BLaER1 treated with 17β-estradiol and CSF1 and Interleukin-3, amounts not matched to agents 10 nM and 100 nM (cell line): ENCODE data around the gene IFNA5.

Experiments used
- H3K27ac ChIP-seq, 11 experiments: shearing (Covaris generic); formaldehyde crosslinking; 2 replicates each; pipeline ENCODE4 v1.8.1; 2022
- H3K27me3 ChIP-seq, 11 experiments: shearing (Covaris generic); formaldehyde crosslinking; 2 replicates each; pipeline ENCODE4 v1.8.1; 2022
- H3K36me3 ChIP-seq, 11 experiments: shearing (Covaris generic); formaldehyde crosslinking; 2 replicates each; pipeline ENCODE4 v1.8.1; 2022
- H3K4me1 ChIP-seq, 10 experiments: shearing (Covaris generic); formaldehyde crosslinking; 2 replicates each; pipeline ENCODE4 v1.8.1; 2022
- H3K4me2 ChIP-seq, 11 experiments: shearing (Covaris generic); formaldehyde crosslinking; 2 replicates each; pipeline ENCODE4 v1.8.1; 2022
- H3K4me3 ChIP-seq, 10 experiments: shearing (Covaris generic); formaldehyde crosslinking; 2 replicates each; pipeline ENCODE4 v1.8.1; 2022
- H3K9ac ChIP-seq, 11 experiments: shearing (Covaris generic); formaldehyde crosslinking; 2 replicates each; pipeline ENCODE4 v1.8.1; 2022
- H3K9me3 ChIP-seq, 11 experiments: shearing (Covaris generic); formaldehyde crosslinking; replicated peaks in 1 of 11; 2 replicates each; pipeline ENCODE4 v1.8.1; 2022
- H4K20me1 ChIP-seq, 11 experiments: shearing (Covaris generic); formaldehyde crosslinking; 2 replicates each; pipeline ENCODE4 v1.8.1; 2022
- Cebpa-rat ChIP-seq, 11 experiments: shearing (Covaris generic); IDR thresholded peaks; 2 replicates each; pipeline ENCODE4 v1.8.1; 2022

Gene IFNA5

GRCh38 chr9:21311889-21312288, 6.8 kb upstream of the IFNA5 start:
- Histone ChIP-seq H3K27me3 (peaks cover 0 to 30% (median 0%) of the 10 kb centered on the region in 11 experiments; a peak in 3 of 22 replicates), H4K20me1 (no peaks in the 10 kb centered on the region), H3K4me1 (peaks cover 0 to 6% (median 0%) of the 10 kb centered on the region in 10 experiments; a peak in 1 of 20 replicates), H3K4me3 (no peak overlapping the region), H3K9me3 (peaks cover 0 to 5% (median 0%) of the 10 kb centered on the region in 11 experiments; a peak in 2 of 22 replicates), H3K36me3 (no peaks in the 10 kb centered on the region), H3K4me2 (no peak overlapping the region), H3K27ac (no peak overlapping the region), H3K9ac (no peak overlapping the region)
- no peak for TF ChIP-seq Cebpa-rat (IDR thresholded peaks at IDR 0.05)

DNA sequence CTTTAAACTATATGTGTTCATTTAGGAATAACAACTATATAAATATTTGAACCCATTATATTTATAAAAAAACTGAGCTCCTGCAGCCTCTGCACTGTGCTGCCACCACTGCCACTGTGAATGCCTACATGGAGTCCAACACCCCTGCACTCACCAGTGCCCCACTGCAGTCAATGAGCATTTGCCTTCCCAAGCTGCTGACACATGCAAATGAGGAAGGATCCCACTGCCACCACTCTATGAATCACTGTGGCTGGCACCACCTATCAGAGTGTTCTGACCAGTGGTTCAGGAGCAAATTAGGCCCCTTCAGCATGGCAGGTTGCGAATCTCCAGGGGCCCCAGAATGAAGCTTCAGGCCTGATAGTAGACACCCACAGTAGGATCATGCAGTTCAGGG, 9.1 kb downstream of the IFNA5 start:
- H3K9ac ChIP-seq: no peak overlapping the region
- peaks cover 0 to 55% (median 10%) of the 10 kb centered on the region in 11 experiments; a peak in 9 of 22 replicates for H3K27me3 ChIP-seq
- H3K4me2 ChIP-seq: peak overlapping the region; percentile 64 to 87 (median 73)
- H3K36me3 ChIP-seq: no peaks in the 10 kb centered on the region
- peaks cover 0 to 22% (median 0%) of the 10 kb centered on the region in 11 experiments; a peak in 8 of 22 replicates for H4K20me1 ChIP-seq
- TF ChIP-seq Cebpa-rat (IDR thresholded peaks at IDR 0.05): no peak
- H3K9me3 ChIP-seq: no peaks in the 10 kb centered on the region
- H3K27ac ChIP-seq: no peak overlapping the region
- peaks cover 21 to 38% (median 32%) of the 10 kb centered on the region in 10 experiments for H3K4me1 ChIP-seq
- H3K4me3 ChIP-seq: no peak overlapping the region

- Histone ChIP-seq H3K9me3 (no peaks in the 10 kb centered on the region), H3K27ac (peak overlapping the region in 1 of 11 experiments; percentile 30; a peak in 1 of 22 replicates), H3K4me3 (no peak overlapping the region), H4K20me1 (peaks cover 0 to 22% (median 0%) of the 10 kb centered on the region in 11 experiments; a peak in 8 of 22 replicates), H3K9ac (no peak overlapping the region), H3K27me3 (peaks cover 0 to 53% (median 10%) of the 10 kb centered on the region in 11 experiments; a peak in 9 of 22 replicates), H3K36me3 (no peaks in the 10 kb centered on the region), H3K4me2 (peak overlapping the region; percentile 67 to 87 (median 73); a peak in 21 of 22 replicates), H3K4me1 (peaks cover 21 to 32% (median 28%) of the 10 kb centered on the region in 10 experiments)
- 0 out of 22 replicates have a peak, but pooled peaks of 1 of the 11 experiments have one; percentile 26 for TF ChIP-seq Cebpa-rat (IDR thresholded peaks at IDR 0.05)
Observed at GRCh38 chr9:21294904-21295538, 10.1 kb downstream of the IFNA5 start.

DNA sequence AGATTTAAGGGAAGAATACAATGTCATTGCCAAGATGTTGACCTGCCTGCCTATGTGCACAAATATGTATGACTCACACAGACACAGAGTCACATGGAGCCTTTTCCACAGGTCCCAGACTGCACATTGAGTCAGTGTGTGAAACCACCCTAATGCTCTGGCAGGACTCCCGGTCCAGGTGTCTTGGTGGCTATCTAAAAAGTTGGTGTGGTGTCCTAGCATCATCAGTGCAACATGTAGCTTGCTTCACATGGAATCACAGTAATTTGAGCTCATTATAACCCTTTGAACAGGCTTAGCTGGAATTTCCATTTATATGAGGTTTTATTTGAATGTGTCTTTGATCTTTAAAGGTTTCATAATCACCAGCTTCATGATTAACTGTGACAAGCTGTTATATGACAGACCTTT, 10.7 kb downstream of the IFNA5 start:
- H3K36me3 ChIP-seq: no peaks in the 10 kb centered on the region
- peaks cover 0 to 59% (median 10%) of the 10 kb centered on the region in 11 experiments; a peak in 9 of 22 replicates for H3K27me3 ChIP-seq
- no peaks in the 10 kb centered on the region for H3K9me3 ChIP-seq
- H3K4me2 ChIP-seq: peak overlapping the region in 10 of 11 experiments; percentile 67 to 87 (median 74); a peak in 19 of 22 replicates
- no peak overlapping the region for H3K4me3 ChIP-seq
- peaks cover 0 to 22% (median 0%) of the 10 kb centered on the region in 11 experiments; a peak in 8 of 22 replicates for H4K20me1 ChIP-seq
- TF ChIP-seq Cebpa-rat (IDR thresholded peaks at IDR 0.05): no peak
- H3K4me1 ChIP-seq: peaks cover 21 to 32% (median 28%) of the 10 kb centered on the region in 10 experiments
- no peak overlapping the region for H3K9ac ChIP-seq
- H3K27ac ChIP-seq: no peak overlapping the region

DNA sequence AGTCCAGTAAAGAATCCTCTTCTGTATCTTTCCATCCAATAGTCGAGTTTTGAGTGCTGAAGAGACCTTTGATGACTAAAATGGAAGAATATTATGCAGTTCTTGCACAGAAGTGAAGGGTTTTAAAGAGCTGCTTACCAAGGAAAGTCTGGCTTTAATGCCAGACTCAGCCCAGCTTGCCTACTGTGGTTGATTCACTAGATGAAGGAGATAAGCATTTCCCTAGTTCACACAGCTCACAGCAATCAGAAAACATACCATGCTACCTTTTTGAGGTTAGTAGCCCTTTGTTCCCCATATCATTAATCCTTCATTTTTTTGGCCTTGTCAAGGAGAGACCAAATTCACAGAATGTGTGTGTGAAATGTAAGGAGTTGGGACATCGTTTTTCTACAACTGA, 15.3 kb downstream of the IFNA5 start:
- H3K9ac ChIP-seq: no peak overlapping the region
- no peak overlapping the region for H3K4me3 ChIP-seq

GRCh38 chr9:21287280-21287679, 17.8 kb downstream of the IFNA5 start:
- no peak overlapping the region for H3K4me3 ChIP-seq
- H4K20me1 ChIP-seq: no peaks in the 10 kb centered on the region
- no peak overlapping the region for H3K27ac ChIP-seq
- peaks cover 0 to 5% (median 0%) of the 10 kb centered on the region in 11 experiments; a peak in 4 of 22 replicates for H3K9me3 ChIP-seq
- H3K4me2 ChIP-seq: peak overlapping the region in 1 of 11 experiments; percentile 8; a peak in 1 of 22 replicates
- no peaks in the 10 kb centered on the region for H3K36me3 ChIP-seq
- H3K27me3 ChIP-seq: peaks cover 0 to 25% (median 0%) of the 10 kb centered on the region in 11 experiments; a peak in 8 of 22 replicates
- no peak overlapping the region for H3K9ac ChIP-seq
- no peak for TF ChIP-seq Cebpa-rat (IDR thresholded peaks at IDR 0.05)
- H3K4me1 ChIP-seq: no peaks in the 10 kb centered on the region

More for the DNA sequence above, 15.3 kb downstream of the IFNA5 start:
- peaks cover 0 to 5% (median 0%) of the 10 kb centered on the region in 11 experiments; a peak in 4 of 22 replicates for H3K9me3 ChIP-seq
- no peak overlapping the region for H3K27ac ChIP-seq
- no peaks in the 10 kb centered on the region for H3K36me3 ChIP-seq
- H3K4me1 ChIP-seq: peaks cover 0 to 13% (median 10%) of the 10 kb centered on the region in 10 experiments; a peak in 18 of 20 replicates
- H3K27me3 ChIP-seq: peaks cover 0 to 51% (median 10%) of the 10 kb centered on the region in 11 experiments; a peak in 9 of 22 replicates
- H3K4me2 ChIP-seq: no peak overlapping the region
- H4K20me1 ChIP-seq: peaks cover 0 to 7% (median 0%) of the 10 kb centered on the region in 11 experiments; a peak in 5 of 22 replicates
- TF ChIP-seq Cebpa-rat (IDR thresholded peaks at IDR 0.05): no peak

- peaks cover 0 to 21% (median 0%) of the 10 kb centered on the region in 11 experiments; a peak in 7 of 22 replicates for H3K27me3 ChIP-seq
- no peaks in the 10 kb centered on the region for H3K36me3 ChIP-seq
- no peak overlapping the region for H3K9ac ChIP-seq
- H3K27ac ChIP-seq: no peak overlapping the region
- H3K4me1 ChIP-seq: peaks cover 0 to 5% (median 0%) of the 10 kb centered on the region in 10 experiments; a peak in 3 of 20 replicates
- H4K20me1 ChIP-seq: no peaks in the 10 kb centered on the region
- peak overlapping the region in 1 of 11 experiments; percentile 8; a peak in 1 of 22 replicates for H3K4me2 ChIP-seq
- peaks cover 0 to 5% (median 0%) of the 10 kb centered on the region in 11 experiments; a peak in 4 of 22 replicates for H3K9me3 ChIP-seq
- no peak overlapping the region for H3K4me3 ChIP-seq
- TF ChIP-seq Cebpa-rat (IDR thresholded peaks at IDR 0.05): no peak
Observed at GRCh38 chr9:21286659-21287058, 18.5 kb downstream of the IFNA5 start.

- Histone ChIP-seq H3K4me3 (no peak overlapping the region), H4K20me1 (no peaks in the 10 kb centered on the region), H3K9me3 (peaks cover 0 to 5% (median 0%) of the 10 kb centered on the region in 11 experiments; a peak in 4 of 22 replicates), H3K4me1 (peaks cover 0 to 10% (median 0%) of the 10 kb centered on the region in 10 experiments; a peak in 3 of 20 replicates), H3K27me3 (peaks cover 0 to 18% (median 0%) of the 10 kb centered on the region in 11 experiments; a peak in 7 of 22 replicates), H3K9ac (no peak overlapping the region), H3K4me2 (no peak overlapping the region), H3K27ac (no peak overlapping the region), H3K36me3 (no peaks in the 10 kb centered on the region)
- no peak for TF ChIP-seq Cebpa-rat (IDR thresholded peaks at IDR 0.05)
Observed at GRCh38 chr9:21286099-21286498, 19.0 kb downstream of the IFNA5 start.

DNA sequence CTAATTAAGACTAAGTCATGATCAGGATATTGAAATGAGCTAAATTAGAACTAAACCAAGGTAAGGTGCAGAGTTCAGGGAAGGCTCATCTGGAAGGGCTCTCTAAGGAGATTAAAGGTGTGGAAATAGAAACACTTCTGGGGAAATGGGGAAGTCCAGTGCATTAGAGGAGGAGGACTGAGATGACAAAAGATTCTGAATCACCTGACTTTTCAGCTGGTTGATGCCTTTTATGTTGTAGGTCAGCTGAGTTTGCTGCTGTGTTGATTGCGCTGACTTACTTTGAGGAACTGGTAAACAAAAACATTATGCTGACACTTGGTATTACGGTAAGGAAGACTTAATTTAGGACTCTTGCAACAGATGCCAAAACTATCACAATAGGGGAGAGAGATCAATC, 23.8 kb downstream of the IFNA5 start:
- Histone ChIP-seq H4K20me1 (no peaks in the 10 kb centered on the region), H3K9me3 (peaks cover 0 to 2% (median 0%) of the 10 kb centered on the region in 11 experiments; a peak in 2 of 22 replicates), H3K27ac (no peak overlapping the region), H3K4me1 (peaks cover 0 to 11% (median 0%) of the 10 kb centered on the region in 10 experiments; a peak in 3 of 20 replicates), H3K4me3 (no peak overlapping the region), H3K36me3 (no peaks in the 10 kb centered on the region), H3K27me3 (no peaks in the 10 kb centered on the region), H3K9ac (no peak overlapping the region), H3K4me2 (peak overlapping the region in 2 of 11 experiments; percentile 38 to 46; a peak in 3 of 22 replicates)
- TF ChIP-seq Cebpa-rat (IDR thresholded peaks at IDR 0.05): no peak
